ENCODE measurements around the gene FASN.

- no peak for TF ChIP-seq POLR2A (IDR thresholded peaks at IDR 0.05; ENCODE audit: low read depth)
- no peak for TF ChIP-seq EP300 (IDR thresholded peaks at IDR 0.05)
Observed at GRCh38 chr17:82121246-82121645, 23.2 kb upstream of the FASN start.
